NOMO-1 treated with dmso at 0.1 percent for 144 hours (cell line): ENCODE results near the gene TRPM3.

ENCODE experiments used
- DNase-seq: peaks from one replicate; lab custom pipeline; 2025; ENCODE audit not compliant: unreplicated experiment; lab: John Stamatoyannopoulos, UW

TRPM3 gene

GRCh38 chr9:71098801-71099200 is 22.6 kb downstream of the TRPM3 start:
- no peak for DNase-seq

GRCh38 chr9:71097671-71098070 is 23.8 kb downstream of the TRPM3 start:
- no peak for DNase-seq

GRCh38 chr9:71096421-71097108 is 24.9 kb downstream of the TRPM3 start:
- DNase-seq = no peak

- no peak for DNase-seq
Observed at GRCh38 chr9:71094708-71095251, 26.6 kb downstream of the TRPM3 start.

GRCh38 chr9:71090896-71091295 is 30.5 kb downstream of the TRPM3 start:
- no peak for DNase-seq

- DNase-seq = no peak
Observed at GRCh38 chr9:71079451-71079850, 42.0 kb downstream of the TRPM3 start.

GRCh38 chr9:71076096-71076495 is 45.3 kb downstream of the TRPM3 start:
- no peak for DNase-seq

GRCh38 chr9:71073494-71073893 is 47.9 kb downstream of the TRPM3 start:
- no peak for DNase-seq

- DNase-seq = no peak
Observed at GRCh38 chr9:71072587-71072986, 48.8 kb downstream of the TRPM3 start.

GRCh38 chr9:71071633-71072032 is 49.8 kb downstream of the TRPM3 start:
- no peak for DNase-seq

- DNase-seq = no peak
Observed at GRCh38 chr9:71058660-71059059, 62.8 kb downstream of the TRPM3 start.

GRCh38 chr9:71052287-71052686 is 69.1 kb downstream of the TRPM3 start:
- DNase-seq = no peak

- DNase-seq = no peak
Observed at GRCh38 chr9:71048280-71048679, 73.1 kb downstream of the TRPM3 start.

- DNase-seq = no peak
Observed at GRCh38 chr9:71042448-71042990, 78.9 kb downstream of the TRPM3 start.

- no peak for DNase-seq
Observed at GRCh38 chr9:71037521-71037920, 83.9 kb downstream of the TRPM3 start.

GRCh38 chr9:71036501-71036900 is 84.9 kb downstream of the TRPM3 start:
- no peak for DNase-seq

- no peak for DNase-seq
Observed at GRCh38 chr9:71032779-71033178, 88.6 kb downstream of the TRPM3 start.

GRCh38 chr9:71025728-71026127 is 95.7 kb downstream of the TRPM3 start:
- DNase-seq = no peak

GRCh38 chr9:71025201-71025600 is 96.2 kb downstream of the TRPM3 start:
- DNase-seq = no peak

- no peak for DNase-seq
Observed at GRCh38 chr9:71010258-71010657, 111.2 kb downstream of the TRPM3 start.

GRCh38 chr9:71005456-71005855 is 116.0 kb downstream of the TRPM3 start:
- no peak for DNase-seq

- DNase-seq = no peak
Observed at GRCh38 chr9:71004196-71004595, 117.2 kb downstream of the TRPM3 start.

- no peak for DNase-seq
Observed at GRCh38 chr9:71003346-71003745, 118.1 kb downstream of the TRPM3 start.
